Endothelial cell of umbilical vein (primary cell): ENCODE data around the gene ZNF609.

Source experiments
- CTCF ChIP-seq, 2 donors: IDR thresholded peaks; 1 replicate in 1 of 2; 2 replicates in 1 of 2; pipeline ENCODE4 v1.5.1; 2011; ENCODE audit warnings: low read length in 2 of 2, mild to moderate bottlenecking in 2 of 2, moderate library complexity in 2 of 2, control low read depth in 1 of 2, inconsistent platforms in 1 of 2, low read depth in 1 of 2; ENCODE audit not compliant: insufficient read depth in 1 of 2; ENCODE audit errors: extremely low read depth in 1 of 2
- EZH2 ChIP-seq: IDR thresholded peaks from 2 replicates; pipeline ENCODE4 v1.6.1; 2012; ENCODE audit warnings: borderline replicate concordance, low read depth, mild to moderate bottlenecking, moderate library complexity, low read length, inconsistent platforms; ENCODE audit not compliant: severe bottlenecking
- FOS ChIP-seq: IDR thresholded peaks from 2 replicates; pipeline ENCODE4 v1.6.1; 2011; ENCODE audit warnings: mild to moderate bottlenecking, low read length, moderate library complexity, borderline replicate concordance; ENCODE audit not compliant: insufficient read depth
- JUN ChIP-seq: IDR thresholded peaks from 2 replicates; pipeline ENCODE4 v1.6.1; 2011; ENCODE audit warnings: borderline replicate concordance, low read depth; ENCODE audit not compliant: insufficient read length, insufficient read depth
- MAX ChIP-seq: IDR thresholded peaks from 2 replicates; pipeline ENCODE4 v1.6.1; 2011; ENCODE audit not compliant: insufficient read depth, insufficient read length
- MYC ChIP-seq: IDR thresholded peaks from one replicate; pipeline ENCODE4 v1.6.1; 2011; ENCODE audit warnings: mild to moderate bottlenecking, low read depth, low read length
- POLR2A ChIP-seq: IDR thresholded peaks from 2 replicates; pipeline ENCODE4 v1.6.1; 2012; ENCODE audit warnings: low read depth, mild to moderate bottlenecking, control low read depth, low read length
- POLR2AphosphoS5 ChIP-seq: IDR thresholded peaks from 2 replicates; pipeline ENCODE4 v1.6.1; 2012; ENCODE audit warnings: low read depth, mild to moderate bottlenecking, control low read depth, low read length, moderate library complexity; ENCODE audit not compliant: insufficient read depth

DNA sequence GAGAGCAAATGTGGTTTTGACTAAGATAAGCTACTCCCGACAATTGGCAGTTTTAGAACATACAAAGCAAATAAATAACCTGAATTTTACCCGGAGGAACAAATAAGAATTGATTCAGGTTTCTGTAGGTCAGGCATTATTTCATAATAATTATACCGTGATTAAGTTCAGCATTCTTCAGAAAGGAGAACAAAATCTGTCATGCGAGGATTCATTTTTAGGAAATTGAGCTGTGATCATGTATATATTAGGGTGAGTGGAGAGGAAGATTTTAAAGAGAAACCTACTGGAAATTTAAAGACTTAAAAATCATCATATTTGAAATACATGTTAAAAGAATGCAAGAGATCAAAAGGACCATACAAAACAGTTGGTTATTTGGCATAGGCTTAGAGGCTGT is 20.5 kb downstream of the ZNF609 start:
- no peak for TF ChIP-seq EZH2
- no peak for TF ChIP-seq CTCF (IDR thresholded peaks at IDR 0.05; ENCODE audit: extremely low read depth in 1 of 2, insufficient read depth in 1 of 2, low read depth in 1 of 2, low read length in 2 of 2)
- no peak for TF ChIP-seq JUN
- no peak for TF ChIP-seq POLR2AphosphoS5
- TF ChIP-seq MAX: no peak
- TF ChIP-seq POLR2A: no peak
- TF ChIP-seq FOS: no peak
- no peak for TF ChIP-seq MYC
